KMS-11 (cell line): ENCODE results near the gene PBX3.

Experiments used
- H2AFZ ChIP-seq: fragments of 200-600 bp; sonication (generic); 2 replicates; pipeline ENCODE4 v1.6.1; 2016; ENCODE audit warnings: antibody characterized with exemption, mixed run types, low read depth
- H3K27ac ChIP-seq: fragments of 200-600 bp; sonication (generic); 2 replicates; pipeline ENCODE4 v1.6.1; 2016; ENCODE audit warnings: mild to moderate bottlenecking, mixed run types
- H3K27me3 ChIP-seq: fragments of 200-600 bp; sonication (generic); 2 replicates; pipeline ENCODE4 v1.6.1; 2017; ENCODE audit warnings: mild to moderate bottlenecking, low read depth, mixed run types, moderate library complexity; ENCODE audit not compliant: insufficient read depth
- H3K36me3 ChIP-seq: fragments of 200-600 bp; sonication (generic); 2 replicates; pipeline ENCODE4 v1.6.1; 2017; ENCODE audit warnings: mild to moderate bottlenecking, mixed run types; ENCODE audit not compliant: insufficient read depth
- H3K4me1 ChIP-seq: fragments of 200-600 bp; sonication (generic); 2 replicates; pipeline ENCODE4 v1.6.1; 2016; ENCODE audit warnings: mild to moderate bottlenecking, low read depth, mixed run types; ENCODE audit not compliant: poor library complexity, severe bottlenecking
- H3K4me2 ChIP-seq: fragments of 200-600 bp; sonication (generic); 2 replicates; pipeline ENCODE4 v1.7.0; 2016; ENCODE audit warnings: mild to moderate bottlenecking, mixed run types
- H3K4me3 ChIP-seq: fragments of 200-600 bp; sonication (generic); IDR thresholded peaks from 2 replicates; pipeline ENCODE4 v1.6.1; 2017; ENCODE audit warnings: low read depth, low read length, mixed read lengths; ENCODE audit not compliant: insufficient read depth
- H3K79me2 ChIP-seq: fragments of 200-600 bp; sonication (generic); 2 replicates; pipeline ENCODE4 v1.6.1; 2016; ENCODE audit warnings: low read depth, mixed run types; ENCODE audit not compliant: insufficient read depth
- H3K9ac ChIP-seq: fragments of 200-600 bp; sonication (generic); 2 replicates; pipeline ENCODE4 v1.6.1; 2016; ENCODE audit warnings: mild to moderate bottlenecking, mixed run types
- H4K20me1 ChIP-seq: fragments of 200-600 bp; sonication (generic); 2 replicates; pipeline ENCODE4 v1.6.1; 2016; ENCODE audit warnings: mild to moderate bottlenecking, mixed run types; ENCODE audit not compliant: insufficient read depth
- CTCF ChIP-seq: fragments of 200-600 bp; sonication (generic); conservative IDR thresholded peaks from 2 replicates; pipeline ENCODE4 v1.6.1; 2017; ENCODE audit warnings: low read depth, mild to moderate bottlenecking, antibody characterized with exemption, low read length, moderate library complexity, mixed read lengths

The PBX3 gene

GRCh38 chr9:125726456-125727132, 20.6 kb upstream of the PBX3 start:
- Histone ChIP-seq H3K36me3 (no peaks in the 10 kb centered on the region), H3K27me3 (no peaks in the 10 kb centered on the region), H3K79me2 (no peaks in the 10 kb centered on the region), H3K4me1 (no peaks in the 10 kb centered on the region), H3K9ac (no peak overlapping the region), H3K4me2 (no peak overlapping the region), H2AFZ (no peak overlapping the region), H3K27ac (no peak overlapping the region), H4K20me1 (no peaks in the 10 kb centered on the region), H3K4me3 (no peak overlapping the region)
- no peak for TF ChIP-seq CTCF

DNA sequence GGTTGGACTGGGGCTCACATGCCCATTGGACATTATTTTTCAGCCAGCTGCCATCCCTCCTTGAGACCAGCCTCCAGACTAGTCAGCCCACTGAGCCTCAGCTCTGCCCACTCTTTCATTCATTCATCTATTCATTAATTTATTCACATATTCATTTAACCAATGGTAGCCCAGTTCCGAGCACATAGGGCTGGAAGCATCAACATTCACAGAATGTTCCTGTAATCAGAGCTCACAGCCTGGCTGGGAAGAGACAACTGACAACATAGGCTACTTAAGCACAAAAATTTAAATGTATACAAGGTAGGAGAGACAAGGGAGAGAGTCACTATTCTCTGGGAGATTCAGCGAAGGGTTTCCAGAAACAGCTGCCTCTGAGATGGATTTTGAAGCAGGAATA, 17.0 kb upstream of the PBX3 start:
- H3K79me2 ChIP-seq, result no peaks in the 10 kb centered on the region
- H3K4me2 ChIP-seq, result no peak overlapping the region
- no peak overlapping the region for H3K27ac ChIP-seq
- no peaks in the 10 kb centered on the region for H3K27me3 ChIP-seq
- H3K4me1 ChIP-seq, result no peaks in the 10 kb centered on the region
- no peaks in the 10 kb centered on the region for H3K36me3 ChIP-seq
- no peak overlapping the region for H3K4me3 ChIP-seq
- no peaks in the 10 kb centered on the region for H4K20me1 ChIP-seq
- no peak overlapping the region for H2AFZ ChIP-seq
- no peak for TF ChIP-seq CTCF
- no peak overlapping the region for H3K9ac ChIP-seq

DNA sequence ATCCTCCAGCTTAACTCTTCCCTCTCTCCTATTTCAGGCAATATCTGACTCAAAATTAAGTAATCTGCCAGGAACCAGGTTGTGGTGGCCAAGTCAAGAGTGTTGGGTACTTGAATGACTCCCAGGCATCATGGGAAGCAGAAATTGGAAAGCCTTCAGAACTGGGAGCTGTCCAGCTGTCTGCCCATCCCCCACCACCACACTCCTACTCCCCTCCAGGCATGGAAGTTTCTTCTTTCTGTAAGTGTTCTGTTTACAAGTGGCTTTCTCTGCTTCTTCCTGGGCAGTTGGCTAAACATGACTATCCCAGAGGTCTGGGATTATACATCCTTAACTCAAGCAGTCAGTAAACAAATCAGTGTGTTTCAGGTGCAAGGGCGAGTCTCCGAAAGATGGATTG, 14.6 kb upstream of the PBX3 start:
- no peaks in the 10 kb centered on the region for H4K20me1 ChIP-seq
- no peak for TF ChIP-seq CTCF
- H3K27me3 ChIP-seq, result no peaks in the 10 kb centered on the region
- no peak overlapping the region for H2AFZ ChIP-seq
- no peaks in the 10 kb centered on the region for H3K36me3 ChIP-seq
- H3K27ac ChIP-seq, result no peak overlapping the region
- H3K9ac ChIP-seq, result no peak overlapping the region
- no peaks in the 10 kb centered on the region for H3K4me1 ChIP-seq
- H3K4me3 ChIP-seq, result no peak overlapping the region
- no peak overlapping the region for H3K4me2 ChIP-seq
- no peaks in the 10 kb centered on the region for H3K79me2 ChIP-seq

GRCh38 chr9:125739436-125739835, 7.7 kb upstream of the PBX3 start:
- Histone ChIP-seq H3K4me1 (no peaks in the 10 kb centered on the region), H4K20me1 (no peaks in the 10 kb centered on the region), H3K79me2 (no peaks in the 10 kb centered on the region), H3K27me3 (no peaks in the 10 kb centered on the region), H3K4me3 (no peak overlapping the region), H2AFZ (no peak overlapping the region), H3K27ac (no peak overlapping the region), H3K36me3 (no peaks in the 10 kb centered on the region), H3K9ac (no peak overlapping the region), H3K4me2 (no peak overlapping the region)
- TF ChIP-seq CTCF, result no peak
